GM13976 (cell line): ENCODE measurements around the gene CLSTN2.

Source experiments
- DNase-seq: peaks from one replicate; pipeline ENCODE4 v3.0.0; 2012; ENCODE audit warnings: low spot score
- in situ Hi-C: fragments of 300-500 bp; cut with MboI; formaldehyde crosslinking; loops from one replicate; pipeline ENCODE4 v1.12.0; 2022; ENCODE audit warnings: low sequenced_read_pairs, mixed read lengths, inconsistent platforms; ENCODE audit not compliant: unreplicated experiment
- TF ChIP-seq, protein P1 (sequence below): IDR thresholded peaks from 2 replicates; pipeline ENCODE4 v1.5.1; 2012; ENCODE audit warnings: borderline replicate concordance, mild to moderate bottlenecking; ENCODE audit not compliant: insufficient read depth; ENCODE audit errors: extremely low read depth, missing control alignments, control extremely low read depth

The CLSTN2 gene

DNA sequence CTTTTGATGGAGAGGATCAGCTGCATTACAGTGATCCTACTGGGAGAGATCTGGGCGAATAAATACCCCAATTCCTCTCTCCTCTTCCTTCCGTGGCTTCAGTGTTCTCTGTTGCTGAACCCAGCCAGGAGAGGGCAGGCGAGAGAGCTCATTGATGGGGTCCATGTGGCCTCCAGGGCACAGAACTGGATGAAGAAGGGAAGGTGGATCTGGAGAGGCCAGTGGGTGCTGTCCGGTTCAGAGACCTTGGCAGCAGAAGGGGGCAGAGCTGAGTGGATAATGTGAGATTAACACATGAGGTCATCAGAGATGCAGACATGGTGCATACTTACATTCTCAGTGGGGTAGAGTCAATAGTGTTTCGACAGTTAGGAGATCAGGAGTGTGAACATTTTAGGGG, 193.6 kb downstream of the CLSTN2 start:
- in situ Hi-C loops, result loop anchor here (25.0 kb wide), 1 partner anchor 609 kb away; no protein-coding TSS in a partner anchor
- TF ChIP-seq, protein P1, sequence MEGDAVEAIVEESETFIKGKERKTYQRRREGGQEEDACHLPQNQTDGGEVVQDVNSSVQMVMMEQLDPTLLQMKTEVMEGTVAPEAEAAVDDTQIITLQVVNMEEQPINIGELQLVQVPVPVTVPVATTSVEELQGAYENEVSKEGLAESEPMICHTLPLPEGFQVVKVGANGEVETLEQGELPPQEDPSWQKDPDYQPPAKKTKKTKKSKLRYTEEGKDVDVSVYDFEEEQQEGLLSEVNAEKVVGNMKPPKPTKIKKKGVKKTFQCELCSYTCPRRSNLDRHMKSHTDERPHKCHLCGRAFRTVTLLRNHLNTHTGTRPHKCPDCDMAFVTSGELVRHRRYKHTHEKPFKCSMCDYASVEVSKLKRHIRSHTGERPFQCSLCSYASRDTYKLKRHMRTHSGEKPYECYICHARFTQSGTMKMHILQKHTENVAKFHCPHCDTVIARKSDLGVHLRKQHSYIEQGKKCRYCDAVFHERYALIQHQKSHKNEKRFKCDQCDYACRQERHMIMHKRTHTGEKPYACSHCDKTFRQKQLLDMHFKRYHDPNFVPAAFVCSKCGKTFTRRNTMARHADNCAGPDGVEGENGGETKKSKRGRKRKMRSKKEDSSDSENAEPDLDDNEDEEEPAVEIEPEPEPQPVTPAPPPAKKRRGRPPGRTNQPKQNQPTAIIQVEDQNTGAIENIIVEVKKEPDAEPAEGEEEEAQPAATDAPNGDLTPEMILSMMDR, result peak; percentile 65
- DNase-seq, result peak; percentile 13

DNA sequence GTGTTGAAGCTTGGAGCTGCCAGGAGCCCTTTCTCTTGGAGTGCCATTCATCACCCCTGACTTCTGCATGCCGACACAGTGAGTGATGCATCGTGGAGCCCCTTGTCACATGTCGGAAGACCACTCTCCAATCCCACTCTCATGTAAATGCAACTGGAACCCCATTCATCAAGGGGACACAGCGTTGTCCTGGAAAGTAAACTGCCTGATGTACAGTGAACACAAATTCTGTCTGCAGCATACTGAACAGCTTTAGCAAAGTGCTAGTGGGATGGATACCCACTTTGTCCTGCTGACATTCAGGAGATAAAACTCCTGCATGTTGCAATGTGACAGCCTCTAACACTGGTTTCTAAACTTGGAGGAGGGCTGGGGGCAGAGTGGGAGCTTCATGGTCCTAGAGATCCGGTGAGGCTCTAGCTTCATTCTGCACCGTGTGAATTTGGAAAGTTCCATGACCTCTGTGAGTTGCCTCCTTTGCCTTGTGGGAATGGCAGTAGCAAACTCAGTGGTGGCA, 194.8 kb downstream of the CLSTN2 start:
- no peak for DNase-seq
- in situ Hi-C loops, result loop anchor here (25.0 kb wide), 1 partner anchor 607 kb away; no protein-coding TSS in a partner anchor
- TF ChIP-seq, protein P1, result no peak

DNA sequence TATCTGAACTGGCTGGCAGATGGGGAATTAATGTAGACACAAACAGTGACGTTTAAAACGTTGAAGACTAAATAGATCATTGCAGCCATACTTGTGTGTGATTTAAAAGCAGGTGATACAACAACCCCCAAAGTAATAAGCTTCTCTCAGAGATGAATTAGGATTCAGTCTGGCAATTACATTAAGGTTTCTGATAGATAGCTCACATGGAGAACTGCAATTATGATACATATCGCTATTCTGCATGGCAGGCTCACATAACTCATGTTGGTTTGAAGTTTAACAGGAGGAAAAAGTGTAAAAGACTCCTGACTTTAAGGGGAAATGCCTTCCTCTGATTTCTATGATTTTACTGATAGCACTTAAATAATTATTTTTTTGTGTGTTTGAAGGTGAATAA, 196.9 kb downstream of the CLSTN2 start:
- TF ChIP-seq, protein P1, result no peak
- in situ Hi-C loops, result loop anchor here (25.0 kb wide), 1 partner anchor 605 kb away; no protein-coding TSS in a partner anchor
- no peak for DNase-seq

DNA sequence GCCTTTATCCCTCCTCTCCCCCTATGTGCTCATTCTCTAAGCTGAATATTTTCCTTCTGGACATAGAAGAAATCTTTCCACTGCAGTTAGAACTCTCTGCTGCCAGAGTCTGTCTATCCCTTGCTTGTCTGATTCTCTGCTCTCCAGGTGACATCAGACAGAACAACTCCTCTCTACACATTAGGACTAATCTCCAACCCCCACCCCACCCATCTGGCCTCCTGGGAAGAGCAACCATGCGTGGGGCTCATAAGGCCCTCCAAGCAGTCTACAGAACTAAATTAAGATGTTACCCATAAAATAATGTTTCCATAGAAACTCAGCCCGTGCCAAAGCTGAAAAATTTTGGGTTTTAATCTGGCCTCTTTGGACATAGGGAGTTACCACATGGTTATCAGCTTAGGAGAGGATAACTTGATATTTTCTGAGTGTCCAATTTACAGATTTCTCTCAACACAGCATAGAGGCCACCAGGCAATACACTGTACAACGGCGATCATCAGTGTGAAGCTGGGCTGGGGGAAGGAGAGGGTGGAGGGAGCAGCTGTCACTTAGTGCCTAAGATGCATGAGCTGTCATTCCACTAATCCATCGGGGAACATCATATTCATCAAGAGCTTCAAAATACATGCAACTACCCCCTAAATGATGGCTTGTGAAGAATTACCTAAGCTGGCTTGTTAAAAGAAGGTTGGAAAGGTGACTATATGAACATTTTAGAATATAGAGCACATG, 199.4 kb downstream of the CLSTN2 start:
- TF ChIP-seq, protein P1, result no peak
- no peak for DNase-seq
- in situ Hi-C loops, result loop anchor here (25.0 kb wide), 1 partner anchor 603 kb away; no protein-coding TSS in a partner anchor

DNA sequence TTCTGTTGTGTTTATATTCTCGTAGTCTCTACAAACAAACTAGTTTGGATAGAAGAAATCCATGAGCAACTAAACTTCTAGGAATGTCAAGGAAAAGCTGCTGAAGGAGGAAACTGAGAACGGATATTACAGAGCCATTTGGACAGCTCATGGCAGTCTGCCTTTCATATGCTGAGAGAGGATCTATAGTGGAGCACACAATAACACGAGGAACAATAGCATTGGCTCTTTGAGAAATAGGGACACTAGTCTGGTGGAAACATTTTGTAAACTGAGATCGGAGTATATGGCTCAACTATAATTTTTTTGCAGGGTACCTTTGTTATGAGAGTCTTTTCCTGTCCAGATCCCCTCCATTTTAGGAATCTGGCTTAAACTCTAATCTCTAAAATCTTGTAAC, 200.5 kb downstream of the CLSTN2 start:
- DNase-seq, result no peak
- TF ChIP-seq, protein P1, result no peak
- in situ Hi-C loops, result loop anchor here (25.0 kb wide), 1 partner anchor 602 kb away; no protein-coding TSS in a partner anchor

DNA sequence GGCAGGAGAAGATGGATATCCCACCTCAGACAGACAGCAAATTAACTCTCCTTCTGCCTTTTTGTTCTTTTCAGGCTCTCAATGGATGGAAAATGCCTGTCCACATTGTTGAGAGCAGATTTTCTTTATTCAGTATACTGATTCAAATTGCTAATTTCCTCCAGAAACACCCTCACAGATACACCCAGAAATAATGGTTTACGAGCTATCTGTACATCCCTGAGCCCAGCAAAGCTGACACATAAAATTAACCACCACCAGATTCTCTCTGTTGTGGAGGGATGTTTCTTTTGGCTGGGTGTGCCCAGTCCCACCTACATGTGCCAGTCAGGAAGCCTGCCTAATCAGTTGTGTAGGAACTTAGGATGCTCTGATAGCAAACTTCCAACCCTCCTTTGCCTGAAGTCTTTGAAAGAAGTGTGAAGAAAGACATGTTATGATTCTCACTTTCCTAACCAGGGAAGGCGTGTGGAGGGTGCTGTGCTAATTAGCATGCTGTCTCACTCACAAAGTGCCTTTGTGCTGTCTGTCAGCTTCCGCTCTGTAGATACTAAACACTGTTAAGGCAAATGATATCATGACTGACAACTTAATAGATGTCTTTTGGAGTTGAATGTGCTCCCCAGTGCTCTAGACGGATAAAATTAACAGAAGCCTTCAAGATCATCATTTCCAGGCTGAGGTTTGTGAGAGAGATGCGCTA, 208.5 kb downstream of the CLSTN2 start:
- in situ Hi-C loops, result loop anchor here (25.0 kb wide), 1 partner anchor 594 kb away; no protein-coding TSS in a partner anchor
- no peak for DNase-seq
- TF ChIP-seq, protein P1, result no peak
